Measurements from ENCODE around the gene ZNHIT3. TPM values are rescaled to one million over a fixed set of nuclear protein-coding genes. Genes with fewer than 3 reads are reported as not detected.

Gene ZNHIT3
- total and polyA plus RNA-seq, 10 of the 15 experiments (the other 5 are each of a cell fraction or from before 2014, with no cell fraction given), result 34.1 to 128 (median 55.6) TPM

DNA sequence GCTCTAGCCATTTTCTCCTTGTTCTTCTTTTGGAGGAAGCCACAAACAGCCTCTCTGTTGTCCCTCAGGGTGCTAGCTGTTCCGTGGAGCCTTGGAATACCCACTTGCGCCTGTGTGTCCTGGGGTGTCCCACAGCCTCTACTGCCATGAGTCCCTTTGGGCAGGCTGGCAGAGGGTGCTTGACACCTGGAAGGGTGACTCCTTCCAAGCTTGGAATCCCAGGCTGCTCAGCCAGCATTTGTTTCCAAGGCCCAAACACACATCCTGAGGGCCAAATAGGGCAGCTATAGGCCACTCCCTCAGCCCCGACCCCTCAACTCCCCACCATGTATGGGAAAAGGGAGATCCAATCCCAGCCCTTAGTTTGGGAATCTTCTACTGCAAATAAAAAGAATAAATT is 14.9 kb downstream of the ZNHIT3 start:
- Histone ChIP-seq H3K27me3 (replicated peaks in 1 of 2; ENCODE audit: control insufficient read depth in 2 of 2, insufficient read depth in 2 of 2, low read length in 1 of 2) (no peaks in the 10 kb centered on the region), H2AFZ (ENCODE audit: control insufficient read depth, low read depth, low read length) (no peak overlapping the region), H4K20me1 (ENCODE audit: control insufficient read depth, insufficient read depth) (no peaks in the 10 kb centered on the region), H3K9ac (ENCODE audit: control insufficient read depth, insufficient read depth, low read length) (no peak overlapping the region), H3K4me3 (no peak overlapping the region), H3K4me1 (ENCODE audit: control insufficient read depth, insufficient read depth, low read length) (no peaks in the 10 kb centered on the region), H3K9me3 (replicated peaks; ENCODE audit: control insufficient read depth, insufficient read depth, low read length) (no peaks in the 10 kb centered on the region), H3K4me2 (ENCODE audit: control insufficient read depth, insufficient read depth) (no peak overlapping the region), H3K79me2 (ENCODE audit: control insufficient read depth, insufficient read depth, low read length) (no peaks in the 10 kb centered on the region), H3K36me3 (ENCODE audit: control insufficient read depth in 2 of 2, insufficient read depth in 2 of 2, low read length in 1 of 2) (peaks cover 22 to 29% of the 10 kb centered on the region in 2 experiments), H3K27ac (ENCODE audit: control insufficient read depth, insufficient read depth) (no peak overlapping the region)
- TF ChIP-seq IKZF2 (IDR thresholded peaks at IDR 0.05) (no peak), HCFC1 (IDR thresholded peaks at IDR 0.05; ENCODE audit: low read length) (no peak), CEBPB (IDR thresholded peaks at IDR 0.05; ENCODE audit: borderline replicate concordance in 1 of 2, low read depth in 2 of 2, low read length in 2 of 2) (no peak), NBN (IDR thresholded peaks at IDR 0.05) (no peak), FOXM1 (IDR thresholded peaks at IDR 0.05; ENCODE audit: low read depth, low read length) (no peak), TBL1XR1 (IDR thresholded peaks at IDR 0.05; ENCODE audit: low read depth, low read length) (no peak), ZNF207 (IDR thresholded peaks at IDR 0.05; ENCODE audit: borderline replicate concordance) (no peak), SIN3A (IDR thresholded peaks at IDR 0.05; ENCODE audit: low read depth, low read length) (no peak), SREBF2 (IDR thresholded peaks at IDR 0.05; ENCODE audit: low read length) (no peak), SMAD5 (IDR thresholded peaks at IDR 0.05; ENCODE audit: low read depth) (no peak), JUND (IDR thresholded peaks at IDR 0.05; ENCODE audit: low read depth, low read length) (no peak), HDGF (IDR thresholded peaks at IDR 0.05) (no peak), NR2C1 (IDR thresholded peaks at IDR 0.05) (no peak)
- TF ChIP-seq, protein P1, sequence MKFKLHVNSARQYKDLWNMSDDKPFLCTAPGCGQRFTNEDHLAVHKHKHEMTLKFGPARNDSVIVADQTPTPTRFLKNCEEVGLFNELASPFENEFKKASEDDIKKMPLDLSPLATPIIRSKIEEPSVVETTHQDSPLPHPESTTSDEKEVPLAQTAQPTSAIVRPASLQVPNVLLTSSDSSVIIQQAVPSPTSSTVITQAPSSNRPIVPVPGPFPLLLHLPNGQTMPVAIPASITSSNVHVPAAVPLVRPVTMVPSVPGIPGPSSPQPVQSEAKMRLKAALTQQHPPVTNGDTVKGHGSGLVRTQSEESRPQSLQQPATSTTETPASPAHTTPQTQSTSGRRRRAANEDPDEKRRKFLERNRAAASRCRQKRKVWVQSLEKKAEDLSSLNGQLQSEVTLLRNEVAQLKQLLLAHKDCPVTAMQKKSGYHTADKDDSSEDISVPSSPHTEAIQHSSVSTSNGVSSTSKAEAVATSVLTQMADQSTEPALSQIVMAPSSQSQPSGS (IDR thresholded peaks at IDR 0.05; ENCODE audit: low read length), result no peak
- TF ChIP-seq, protein P2, sequence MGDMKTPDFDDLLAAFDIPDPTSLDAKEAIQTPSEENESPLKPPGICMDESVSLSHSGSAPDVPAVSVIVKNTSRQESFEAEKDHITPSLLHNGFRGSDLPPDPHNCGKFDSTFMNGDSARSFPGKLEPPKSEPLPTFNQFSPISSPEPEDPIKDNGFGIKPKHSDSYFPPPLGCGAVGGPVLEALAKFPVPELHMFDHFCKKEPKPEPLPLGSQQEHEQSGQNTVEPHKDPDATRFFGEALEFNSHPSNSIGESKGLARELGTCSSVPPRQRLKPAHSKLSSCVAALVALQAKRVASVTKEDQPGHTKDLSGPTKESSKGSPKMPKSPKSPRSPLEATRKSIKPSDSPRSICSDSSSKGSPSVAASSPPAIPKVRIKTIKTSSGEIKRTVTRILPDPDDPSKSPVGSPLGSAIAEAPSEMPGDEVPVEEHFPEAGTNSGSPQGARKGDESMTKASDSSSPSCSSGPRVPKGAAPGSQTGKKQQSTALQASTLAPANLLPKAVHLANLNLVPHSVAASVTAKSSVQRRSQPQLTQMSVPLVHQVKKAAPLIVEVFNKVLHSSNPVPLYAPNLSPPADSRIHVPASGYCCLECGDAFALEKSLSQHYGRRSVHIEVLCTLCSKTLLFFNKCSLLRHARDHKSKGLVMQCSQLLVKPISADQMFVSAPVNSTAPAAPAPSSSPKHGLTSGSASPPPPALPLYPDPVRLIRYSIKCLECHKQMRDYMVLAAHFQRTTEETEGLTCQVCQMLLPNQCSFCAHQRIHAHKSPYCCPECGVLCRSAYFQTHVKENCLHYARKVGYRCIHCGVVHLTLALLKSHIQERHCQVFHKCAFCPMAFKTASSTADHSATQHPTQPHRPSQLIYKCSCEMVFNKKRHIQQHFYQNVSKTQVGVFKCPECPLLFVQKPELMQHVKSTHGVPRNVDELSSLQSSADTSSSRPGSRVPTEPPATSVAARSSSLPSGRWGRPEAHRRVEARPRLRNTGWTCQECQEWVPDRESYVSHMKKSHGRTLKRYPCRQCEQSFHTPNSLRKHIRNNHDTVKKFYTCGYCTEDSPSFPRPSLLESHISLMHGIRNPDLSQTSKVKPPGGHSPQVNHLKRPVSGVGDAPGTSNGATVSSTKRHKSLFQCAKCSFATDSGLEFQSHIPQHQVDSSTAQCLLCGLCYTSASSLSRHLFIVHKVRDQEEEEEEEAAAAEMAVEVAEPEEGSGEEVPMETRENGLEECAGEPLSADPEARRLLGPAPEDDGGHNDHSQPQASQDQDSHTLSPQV (IDR thresholded peaks at IDR 0.05), result no peak
- TF ChIP-seq, protein P3, sequence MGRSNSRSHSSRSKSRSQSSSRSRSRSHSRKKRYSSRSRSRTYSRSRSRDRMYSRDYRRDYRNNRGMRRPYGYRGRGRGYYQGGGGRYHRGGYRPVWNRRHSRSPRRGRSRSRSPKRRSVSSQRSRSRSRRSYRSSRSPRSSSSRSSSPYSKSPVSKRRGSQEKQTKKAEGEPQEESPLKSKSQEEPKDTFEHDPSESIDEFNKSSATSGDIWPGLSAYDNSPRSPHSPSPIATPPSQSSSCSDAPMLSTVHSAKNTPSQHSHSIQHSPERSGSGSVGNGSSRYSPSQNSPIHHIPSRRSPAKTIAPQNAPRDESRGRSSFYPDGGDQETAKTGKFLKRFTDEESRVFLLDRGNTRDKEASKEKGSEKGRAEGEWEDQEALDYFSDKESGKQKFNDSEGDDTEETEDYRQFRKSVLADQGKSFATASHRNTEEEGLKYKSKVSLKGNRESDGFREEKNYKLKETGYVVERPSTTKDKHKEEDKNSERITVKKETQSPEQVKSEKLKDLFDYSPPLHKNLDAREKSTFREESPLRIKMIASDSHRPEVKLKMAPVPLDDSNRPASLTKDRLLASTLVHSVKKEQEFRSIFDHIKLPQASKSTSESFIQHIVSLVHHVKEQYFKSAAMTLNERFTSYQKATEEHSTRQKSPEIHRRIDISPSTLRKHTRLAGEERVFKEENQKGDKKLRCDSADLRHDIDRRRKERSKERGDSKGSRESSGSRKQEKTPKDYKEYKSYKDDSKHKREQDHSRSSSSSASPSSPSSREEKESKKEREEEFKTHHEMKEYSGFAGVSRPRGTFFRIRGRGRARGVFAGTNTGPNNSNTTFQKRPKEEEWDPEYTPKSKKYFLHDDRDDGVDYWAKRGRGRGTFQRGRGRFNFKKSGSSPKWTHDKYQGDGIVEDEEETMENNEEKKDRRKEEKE (IDR thresholded peaks at IDR 0.05), result no peak
- POLR2A ChIA-PET, result no interaction called here
- SMC1A ChIA-PET (ENCODE audit: uncharacterized antibody, unreplicated experiment), result no interaction called here
- intact Hi-C loops (cut with micrococcal nuclease; ENCODE audit: unreplicated experiment), result no loop called here
- CTCF ChIA-PET, result interaction anchor here (1.1 to 1.2 kb wide), 2 partner anchors 11 to 33 kb away, joined by 3 read pairs; partner anchors contain the start of genes MYO19 and PIGW
- RAD21 ChIA-PET (ENCODE audit: unreplicated experiment), result no interaction called here
- 96% methylated on average over 3 of the region's 3 CpGs for WGBS (ENCODE audit: insufficient coverage, insufficient replicate concordance, low lambda C conversion rate, missing lambda C conversion rate)
- in situ Hi-C loops (cut with MboI), result no loop called here
- no TSS peak for BruUV-seq (replicated peaks)
- FAIRE-seq (no peak), ATAC-seq (no peak), DNase-seq (ENCODE audit: low read depth, low spot score) (no peak)
